ENCODE data around the gene TAPT1. TPM values are rescaled to one million over a fixed set of nuclear protein-coding genes. Genes with fewer than 3 reads are reported as not detected.
A peak's percentile ranks its signal among the peaks of the same experiment; 100 is the strongest.

Gene TAPT1
- total RNA-seq, 6 donors from 2014 or later = 22.3 to 79.0 (median 48.1) TPM

GRCh38 chr4:16142598-16143310, 83.5 kb downstream of the TAPT1 start:
- Histone ChIP-seq H3K27ac (no peak overlapping the region), H3K4me3 (no peak overlapping the region), H3K36me3 (no peaks in the 10 kb centered on the region), H3K9me3 (peaks cover 0 to 16% (median 12%) of the 10 kb centered on the region in 4 donors), H3K27me3 (no peaks in the 10 kb centered on the region), H3K4me1 (peaks cover 0 to 4% (median 0%) of the 10 kb centered on the region in 4 donors)
- 89 to 91% methylated on average over 5 of the region's 5 CpGs for WGBS, 2 donors
- DNase-seq = no peak
- TF ChIP-seq POLR2A (IDR thresholded peaks at IDR 0.05) (no peak), POLR2AphosphoS5 (IDR thresholded peaks at IDR 0.05) (no peak), CTCF (IDR thresholded peaks at IDR 0.05) (no peak), EP300 (IDR thresholded peaks at IDR 0.05) (no peak)
- no peak for ATAC-seq (ENCODE audit: low FRiP score in 2 of 2)

- Histone ChIP-seq H3K4me3 (no peak overlapping the region), H3K27ac (no peak overlapping the region), H3K36me3 (no peaks in the 10 kb centered on the region), H3K27me3 (no peaks in the 10 kb centered on the region), H3K9me3 (peaks cover 0 to 16% (median 12%) of the 10 kb centered on the region in 4 donors), H3K4me1 (peaks cover 0 to 4% (median 0%) of the 10 kb centered on the region in 4 donors)
- DNase-seq (peak in 1 of 2 donors; percentile 65), ATAC-seq (ENCODE audit: low FRiP score in 2 of 2) (peak; percentile 36 to 80)
- TF ChIP-seq EP300 (IDR thresholded peaks at IDR 0.05) (no peak), POLR2AphosphoS5 (IDR thresholded peaks at IDR 0.05) (no peak), CTCF (IDR thresholded peaks at IDR 0.05) (no peak), POLR2A (IDR thresholded peaks at IDR 0.05) (no peak)
These were observed 85.4 kb downstream of the TAPT1 start for GRCh38 chr4:16140879-16141249.

- H3K9me3 ChIP-seq = peaks cover 0 to 13% (median 10%) of the 10 kb centered on the region in 4 donors
- ATAC-seq (ENCODE audit: low FRiP score in 2 of 2) = no peak
- 81 to 94% methylated on average over 4 of the region's 4 CpGs for WGBS, 2 donors
- H3K36me3 ChIP-seq = no peaks in the 10 kb centered on the region
- no peak for TF ChIP-seq POLR2AphosphoS5 (IDR thresholded peaks at IDR 0.05)
- TF ChIP-seq POLR2A (IDR thresholded peaks at IDR 0.05) = no peak
- no peak for TF ChIP-seq CTCF (IDR thresholded peaks at IDR 0.05)
- TF ChIP-seq EP300 (IDR thresholded peaks at IDR 0.05) = no peak
- H3K4me3 ChIP-seq = no peak overlapping the region
- H3K27me3 ChIP-seq = no peaks in the 10 kb centered on the region
- no peak overlapping the region for H3K27ac ChIP-seq
- no peak for DNase-seq
- peaks cover 0 to 4% (median 0%) of the 10 kb centered on the region in 4 donors for H3K4me1 ChIP-seq
These were observed 85.9 kb downstream of the TAPT1 start for GRCh38 chr4:16140231-16140878.

- TF ChIP-seq CTCF (IDR thresholded peaks at IDR 0.05) (no peak), POLR2A (IDR thresholded peaks at IDR 0.05) (no peak), POLR2AphosphoS5 (IDR thresholded peaks at IDR 0.05) (no peak), EP300 (IDR thresholded peaks at IDR 0.05) (no peak)
- no peak overlapping the region for H3K27ac ChIP-seq
- H3K36me3 ChIP-seq = no peaks in the 10 kb centered on the region
- DNase-seq (peak in 1 of 2 donors; percentile 42), ATAC-seq (ENCODE audit: low FRiP score in 2 of 2) (no peak)
- peaks cover 0 to 4% (median 0%) of the 10 kb centered on the region in 4 donors for H3K4me1 ChIP-seq
- H3K9me3 ChIP-seq = peaks cover 0 to 3% (median under 1%) of the 10 kb centered on the region in 4 donors
- H3K27me3 ChIP-seq = no peaks in the 10 kb centered on the region
- no peak overlapping the region for H3K4me3 ChIP-seq
- WGBS, 2 donors = 93 to 94% methylated on average over 8 of the region's 8 CpGs
These were observed 87.0 kb downstream of the TAPT1 start for GRCh38 chr4:16139066-16139945.

Measured in upper lobe of left lung (tissue), 6 donors.